Cardiac fibroblast (primary cell): Measurements from ENCODE around the gene WNK4.

Experiments
- DNase-seq, 2 donors: peaks; one replicate each; pipeline versions ENCODE4 v3.0.0 to v3.0.0-alpha.2; 2010; ENCODE audit warnings: low read depth in 2 of 2
- H3K4me3 ChIP-seq, 2 donors: replicated peaks in 1 of 2; 1 replicate in 1 of 2; 2 replicates in 1 of 2; pipeline ENCODE4 v1.5.1; 2011; ENCODE audit warnings: low read depth in 2 of 2, low read length in 2 of 2, mild to moderate bottlenecking in 2 of 2, moderate library complexity in 1 of 2
- TF ChIP-seq, protein P1 (sequence below): IDR thresholded peaks from one replicate; pipeline ENCODE4 v1.5.1; 2011; ENCODE audit warnings: low read depth, mild to moderate bottlenecking, low read length, inconsistent platforms

The WNK4 gene

GRCh38 chr17:42806249-42806648 lies 25.8 kb downstream of the WNK4 start:
- no peak for DNase-seq
- H3K4me3 ChIP-seq: no peak overlapping the region
- TF ChIP-seq, protein P1, sequence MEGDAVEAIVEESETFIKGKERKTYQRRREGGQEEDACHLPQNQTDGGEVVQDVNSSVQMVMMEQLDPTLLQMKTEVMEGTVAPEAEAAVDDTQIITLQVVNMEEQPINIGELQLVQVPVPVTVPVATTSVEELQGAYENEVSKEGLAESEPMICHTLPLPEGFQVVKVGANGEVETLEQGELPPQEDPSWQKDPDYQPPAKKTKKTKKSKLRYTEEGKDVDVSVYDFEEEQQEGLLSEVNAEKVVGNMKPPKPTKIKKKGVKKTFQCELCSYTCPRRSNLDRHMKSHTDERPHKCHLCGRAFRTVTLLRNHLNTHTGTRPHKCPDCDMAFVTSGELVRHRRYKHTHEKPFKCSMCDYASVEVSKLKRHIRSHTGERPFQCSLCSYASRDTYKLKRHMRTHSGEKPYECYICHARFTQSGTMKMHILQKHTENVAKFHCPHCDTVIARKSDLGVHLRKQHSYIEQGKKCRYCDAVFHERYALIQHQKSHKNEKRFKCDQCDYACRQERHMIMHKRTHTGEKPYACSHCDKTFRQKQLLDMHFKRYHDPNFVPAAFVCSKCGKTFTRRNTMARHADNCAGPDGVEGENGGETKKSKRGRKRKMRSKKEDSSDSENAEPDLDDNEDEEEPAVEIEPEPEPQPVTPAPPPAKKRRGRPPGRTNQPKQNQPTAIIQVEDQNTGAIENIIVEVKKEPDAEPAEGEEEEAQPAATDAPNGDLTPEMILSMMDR: no peak

GRCh38 chr17:42809250-42809649 lies 28.8 kb downstream of the WNK4 start:
- TF ChIP-seq, protein P1: no peak
- DNase-seq: peak; percentile 83 to 91

GRCh38 chr17:42814633-42815399 lies 34.4 kb downstream of the WNK4 start:
- H3K4me3 ChIP-seq: no peak overlapping the region
- TF ChIP-seq, protein P1: no peak
- DNase-seq: peak; percentile 94 to 98

More at GRCh38 chr17:42809250-42809649, 28.8 kb downstream of the WNK4 start:
- no peak overlapping the region for H3K4me3 ChIP-seq

GRCh38 chr17:42817866-42818265 lies 37.5 kb downstream of the WNK4 start:
- H3K4me3 ChIP-seq: no peak overlapping the region
- TF ChIP-seq, protein P1: no peak
- DNase-seq: peak in 1 of 2 donors; percentile 77

DNA sequence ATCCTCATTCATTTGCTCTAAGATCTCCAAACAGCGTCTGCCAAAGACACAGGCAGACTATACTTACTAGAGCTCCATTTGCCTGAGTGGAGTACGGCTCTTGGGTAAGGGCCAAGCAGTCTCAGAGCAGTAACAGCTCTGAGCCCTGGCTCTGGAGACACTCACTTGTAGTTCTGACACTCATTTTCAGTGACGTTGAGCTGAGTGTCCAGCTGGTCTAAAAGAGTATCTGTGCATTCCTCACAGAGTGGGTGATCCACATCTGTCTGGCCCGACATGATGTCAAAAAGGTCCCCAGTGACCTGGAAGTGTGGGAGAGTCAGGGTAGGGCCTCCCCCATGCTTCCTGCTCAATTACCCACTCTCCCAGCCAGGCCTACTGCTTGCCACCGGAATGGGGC lies 38.0 kb downstream of the WNK4 start:
- H3K4me3 ChIP-seq: no peak overlapping the region
- TF ChIP-seq, protein P1: no peak
- DNase-seq: peak; percentile 22 to 81

DNA sequence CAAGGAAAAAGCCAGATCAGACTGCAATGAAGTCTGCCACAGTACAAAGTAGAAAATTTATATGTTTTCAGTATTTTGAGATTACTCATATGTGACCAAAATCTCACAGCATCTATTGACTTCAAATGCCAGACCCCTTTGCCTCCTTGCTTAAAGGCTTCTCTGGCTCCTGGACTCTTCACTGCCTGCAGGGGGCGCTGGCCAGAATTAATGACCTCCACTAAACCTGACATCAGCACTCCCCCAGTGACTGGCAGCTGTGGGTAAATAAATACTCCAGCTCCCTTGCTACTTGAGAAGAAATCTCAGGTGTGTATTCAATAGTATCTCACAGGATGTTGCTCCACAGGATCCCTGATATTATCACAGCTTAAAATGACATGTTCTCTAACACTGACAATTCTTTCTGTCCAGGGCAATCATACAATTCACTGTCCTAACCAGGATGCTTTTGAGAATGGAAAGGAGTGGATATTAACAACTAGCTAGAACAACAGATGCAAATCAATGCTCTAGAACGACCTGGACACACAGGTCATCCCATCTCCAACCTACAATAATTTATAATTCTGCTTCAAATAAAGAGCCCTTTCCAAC lies 39.6 kb downstream of the WNK4 start:
- H3K4me3 ChIP-seq: no peak overlapping the region
- TF ChIP-seq, protein P1: peak; percentile 84

More for the DNA sequence above, 39.6 kb downstream of the WNK4 start:
- DNase-seq: peak; percentile 71 to 77
